ENCODE data around the gene INHA.

Gene INHA

DNA sequence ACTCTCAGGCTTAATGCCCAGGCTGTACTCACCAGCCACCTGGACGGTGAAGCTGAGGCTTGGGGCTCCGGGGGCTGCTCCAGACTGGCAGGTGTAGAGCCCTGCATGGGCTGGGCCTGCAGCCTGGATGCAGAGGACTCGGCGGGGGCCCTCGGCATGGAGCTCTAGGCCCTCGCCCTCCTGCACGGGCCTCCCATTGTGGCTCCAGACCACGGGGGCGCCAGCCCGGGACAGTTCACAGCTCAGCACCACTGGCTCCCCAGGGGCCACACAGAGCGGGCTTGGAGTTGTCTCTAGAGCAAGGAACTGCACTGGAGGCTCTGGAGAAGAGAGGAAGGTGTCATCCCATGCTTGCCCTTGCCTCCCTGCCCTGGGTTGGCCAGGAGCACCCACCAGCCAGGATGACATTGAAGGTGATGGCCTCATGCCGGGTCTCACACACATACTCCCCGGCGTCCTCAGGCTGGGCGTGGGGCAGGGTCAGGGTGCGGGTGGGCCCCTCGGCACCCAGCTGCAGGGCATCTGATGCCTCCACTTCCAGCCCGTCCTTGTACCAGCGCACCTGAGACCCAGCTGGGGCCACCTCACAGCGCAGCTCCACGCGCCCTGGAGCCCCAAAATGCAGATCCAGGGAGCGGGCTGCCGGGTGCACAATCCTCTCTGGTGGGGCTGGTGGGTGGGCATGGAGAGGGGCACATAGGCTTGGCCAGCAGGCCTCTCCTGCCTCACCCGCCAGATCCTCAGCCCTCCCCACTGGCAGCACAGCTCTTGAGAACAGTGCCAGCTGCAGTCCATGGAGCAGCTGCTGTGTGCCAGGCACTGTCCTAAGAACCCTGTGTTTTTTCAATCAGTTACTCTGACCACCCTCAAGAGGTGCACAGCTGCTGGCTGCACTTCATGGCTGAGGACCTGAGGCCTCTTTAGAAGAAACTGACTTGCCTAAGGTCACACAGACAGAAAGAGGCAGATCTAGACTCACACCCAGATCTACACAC, 14.0 kb upstream of the INHA start:
- DNase-seq (ENCODE audit: low read depth): no peak
- H3K4me3 ChIP-seq (ENCODE audit: control insufficient read depth, low read depth, low read length): no peak overlapping the region
- TF ChIP-seq, protein P1, sequence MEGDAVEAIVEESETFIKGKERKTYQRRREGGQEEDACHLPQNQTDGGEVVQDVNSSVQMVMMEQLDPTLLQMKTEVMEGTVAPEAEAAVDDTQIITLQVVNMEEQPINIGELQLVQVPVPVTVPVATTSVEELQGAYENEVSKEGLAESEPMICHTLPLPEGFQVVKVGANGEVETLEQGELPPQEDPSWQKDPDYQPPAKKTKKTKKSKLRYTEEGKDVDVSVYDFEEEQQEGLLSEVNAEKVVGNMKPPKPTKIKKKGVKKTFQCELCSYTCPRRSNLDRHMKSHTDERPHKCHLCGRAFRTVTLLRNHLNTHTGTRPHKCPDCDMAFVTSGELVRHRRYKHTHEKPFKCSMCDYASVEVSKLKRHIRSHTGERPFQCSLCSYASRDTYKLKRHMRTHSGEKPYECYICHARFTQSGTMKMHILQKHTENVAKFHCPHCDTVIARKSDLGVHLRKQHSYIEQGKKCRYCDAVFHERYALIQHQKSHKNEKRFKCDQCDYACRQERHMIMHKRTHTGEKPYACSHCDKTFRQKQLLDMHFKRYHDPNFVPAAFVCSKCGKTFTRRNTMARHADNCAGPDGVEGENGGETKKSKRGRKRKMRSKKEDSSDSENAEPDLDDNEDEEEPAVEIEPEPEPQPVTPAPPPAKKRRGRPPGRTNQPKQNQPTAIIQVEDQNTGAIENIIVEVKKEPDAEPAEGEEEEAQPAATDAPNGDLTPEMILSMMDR (IDR thresholded peaks at IDR 0.05; ENCODE audit: control insufficient read depth, insufficient read depth, low read depth, low read length, missing control alignments): no peak

GRCh38 chr2:219559156-219559915, 12.8 kb upstream of the INHA start:
- no peak overlapping the region for H3K4me3 ChIP-seq (ENCODE audit: control insufficient read depth, low read depth, low read length)
- TF ChIP-seq, protein P1 (IDR thresholded peaks at IDR 0.05; ENCODE audit: control insufficient read depth, insufficient read depth, low read depth, low read length, missing control alignments): no peak
- no peak for DNase-seq (ENCODE audit: low read depth)

GRCh38 chr2:219560037-219560892, 11.8 kb upstream of the INHA start:
- DNase-seq (ENCODE audit: low read depth): no peak
- no peak overlapping the region for H3K4me3 ChIP-seq (ENCODE audit: control insufficient read depth, low read depth, low read length)
- TF ChIP-seq, protein P1 (IDR thresholded peaks at IDR 0.05; ENCODE audit: control insufficient read depth, insufficient read depth, low read depth, low read length, missing control alignments): peak; percentile 70

DNA sequence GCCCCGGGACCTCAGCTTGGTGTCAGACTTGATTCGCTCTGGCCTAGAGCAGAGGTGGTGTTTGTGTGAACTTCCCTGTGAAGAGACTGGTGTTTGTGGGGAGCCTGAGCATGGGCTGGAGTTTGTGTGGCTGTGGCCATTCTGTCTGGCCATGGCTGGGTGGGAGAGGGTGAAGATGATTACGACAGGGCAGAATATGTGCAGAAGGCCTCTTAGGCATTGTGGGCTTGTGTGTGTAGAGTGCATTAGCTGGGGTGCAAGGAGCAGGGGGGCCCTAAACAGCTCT, 11.3 kb upstream of the INHA start:
- TF ChIP-seq, protein P1 (IDR thresholded peaks at IDR 0.05; ENCODE audit: control insufficient read depth, insufficient read depth, low read depth, low read length, missing control alignments): no peak
- no peak overlapping the region for H3K4me3 ChIP-seq (ENCODE audit: control insufficient read depth, low read depth, low read length)
- no peak for DNase-seq (ENCODE audit: low read depth)

GRCh38 chr2:219561179-219562048, 10.7 kb upstream of the INHA start:
- no peak overlapping the region for H3K4me3 ChIP-seq (ENCODE audit: control insufficient read depth, low read depth, low read length)
- TF ChIP-seq, protein P1 (IDR thresholded peaks at IDR 0.05; ENCODE audit: control insufficient read depth, insufficient read depth, low read depth, low read length, missing control alignments): no peak
- DNase-seq (ENCODE audit: low read depth): no peak
